ENCODE results near the gene NHEJ1. TPM values are rescaled to one million over a fixed set of nuclear protein-coding genes. Genes with fewer than 3 reads are reported as not detected.
A peak's percentile ranks its signal among the peaks of the same experiment; 100 is the strongest.

NHEJ1 gene
- total and polyA plus RNA-seq, 2 of the 13 experiments (the other 11 are each of a cell fraction or from before 2014, with no cell fraction given): 30.0 to 30.7 TPM

DNA sequence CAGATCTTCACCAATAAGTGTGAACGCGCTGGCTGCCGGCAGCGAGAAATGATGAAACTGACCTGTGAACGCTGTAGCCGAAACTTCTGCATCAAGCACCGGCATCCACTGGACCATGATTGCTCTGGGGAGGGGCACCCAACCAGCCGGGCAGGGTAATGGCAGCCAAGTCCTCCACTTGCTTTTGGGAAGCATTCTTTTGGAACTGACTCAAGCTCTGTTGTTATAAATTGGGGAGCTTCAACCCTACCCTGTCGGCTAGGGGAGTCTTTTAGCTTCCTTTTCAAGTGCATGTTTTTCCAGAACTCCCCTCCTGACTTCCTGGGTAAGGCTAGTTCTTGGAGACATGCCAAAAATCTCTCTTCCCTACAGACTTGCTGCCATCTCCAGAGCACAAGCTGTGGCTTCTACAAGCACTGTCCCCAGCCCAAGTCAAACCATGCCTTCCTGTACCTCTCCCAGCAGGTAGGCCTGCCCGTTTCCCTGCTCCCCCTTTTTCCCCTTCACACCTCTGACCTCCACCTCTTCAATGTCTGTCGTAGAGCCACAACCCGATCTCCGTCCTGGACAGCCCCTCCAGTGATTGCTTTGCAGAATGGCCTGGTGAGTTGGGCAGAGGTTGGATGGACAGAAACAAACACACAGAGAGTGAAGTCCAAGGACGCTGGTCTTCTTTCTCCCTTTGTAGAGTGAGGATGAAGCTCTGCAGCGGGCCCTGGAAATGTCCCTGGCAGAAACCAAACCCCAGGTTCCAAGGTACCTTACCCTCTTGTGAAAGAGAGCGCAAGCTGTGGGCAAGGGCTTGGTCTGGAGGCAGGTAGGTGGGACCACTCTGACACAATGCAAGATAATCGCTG is 47.5 kb upstream of the NHEJ1 start (continued):
- TF ChIP-seq ZFP37 (CRISPR knock-in tag; IDR thresholded peaks at IDR 0.05; ENCODE audit: borderline replicate concordance): 0 out of 2 replicates have a peak, but pooled peaks have one; percentile 19
- no peak for TF ChIP-seq ZNF33A (CRISPR knock-in tag; IDR thresholded peaks at IDR 0.05; ENCODE audit: borderline replicate concordance)
- TF ChIP-seq HOXA3 (CRISPR knock-in tag; IDR thresholded peaks at IDR 0.05): peak; percentile 70; the same call in 1 of the 2 replicates
- TF ChIP-seq, protein P1, sequence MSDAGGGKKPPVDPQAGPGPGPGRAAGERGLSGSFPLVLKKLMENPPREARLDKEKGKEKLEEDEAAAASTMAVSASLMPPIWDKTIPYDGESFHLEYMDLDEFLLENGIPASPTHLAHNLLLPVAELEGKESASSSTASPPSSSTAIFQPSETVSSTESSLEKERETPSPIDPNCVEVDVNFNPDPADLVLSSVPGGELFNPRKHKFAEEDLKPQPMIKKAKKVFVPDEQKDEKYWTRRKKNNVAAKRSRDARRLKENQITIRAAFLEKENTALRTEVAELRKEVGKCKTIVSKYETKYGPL (CRISPR knock-in tag; IDR thresholded peaks at IDR 0.05): no peak
- no peak for TF ChIP-seq TOE1 (CRISPR knock-in tag; IDR thresholded peaks at IDR 0.05)
- TF ChIP-seq, protein P2, sequence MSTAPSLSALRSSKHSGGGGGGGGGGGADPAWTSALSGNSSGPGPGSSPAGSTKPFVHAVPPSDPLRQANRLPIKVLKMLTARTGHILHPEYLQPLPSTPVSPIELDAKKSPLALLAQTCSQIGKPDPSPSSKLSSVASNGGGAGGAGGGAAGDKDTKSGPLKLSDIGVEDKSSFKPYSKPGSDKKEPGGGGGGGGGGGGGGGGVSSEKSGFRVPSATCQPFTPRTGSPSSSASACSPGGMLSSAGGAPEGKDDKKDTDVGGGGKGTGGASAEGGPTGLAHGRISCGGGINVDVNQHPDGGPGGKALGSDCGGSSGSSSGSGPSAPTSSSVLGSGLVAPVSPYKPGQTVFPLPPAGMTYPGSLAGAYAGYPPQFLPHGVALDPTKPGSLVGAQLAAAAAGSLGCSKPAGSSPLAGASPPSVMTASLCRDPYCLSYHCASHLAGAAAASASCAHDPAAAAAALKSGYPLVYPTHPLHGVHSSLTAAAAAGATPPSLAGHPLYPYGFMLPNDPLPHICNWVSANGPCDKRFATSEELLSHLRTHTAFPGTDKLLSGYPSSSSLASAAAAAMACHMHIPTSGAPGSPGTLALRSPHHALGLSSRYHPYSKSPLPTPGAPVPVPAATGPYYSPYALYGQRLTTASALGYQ (CRISPR knock-in tag; IDR thresholded peaks at IDR 0.05): peak; percentile 37; the same call in 1 of the 2 replicates
- TF ChIP-seq HMG20A (CRISPR knock-in tag; IDR thresholded peaks at IDR 0.05; ENCODE audit: borderline replicate concordance): peak; percentile 78; the same call in 1 of the 2 replicates
- TF ChIP-seq ZNF737 (CRISPR knock-in tag; IDR thresholded peaks at IDR 0.05; ENCODE audit: borderline replicate concordance): no peak
- TF ChIP-seq ASH2L (IDR thresholded peaks at IDR 0.05; ENCODE audit: insufficient read length, low read depth, low read length): peak; percentile 95
- no peak; the same call in 1 of the 2 replicates for TF ChIP-seq BORCS8-MEF2B (CRISPR knock-in tag; IDR thresholded peaks at IDR 0.05)
- TF ChIP-seq ISL2 (CRISPR knock-in tag; IDR thresholded peaks at IDR 0.05): peak; percentile 64; the same call in 1 of the 2 replicates
- peak; percentile 75; the same call in 1 of the 2 replicates for TF ChIP-seq ZBTB25 (CRISPR knock-in tag; IDR thresholded peaks at IDR 0.05)
- TF ChIP-seq ZNF335 (CRISPR knock-in tag; IDR thresholded peaks at IDR 0.05): 0 out of 2 replicates have a peak, but pooled peaks have one; percentile 40
- TF ChIP-seq SCMH1 (CRISPR knock-in tag; IDR thresholded peaks at IDR 0.05; ENCODE audit: borderline replicate concordance): no peak
- TF ChIP-seq ZNF232 (CRISPR knock-in tag; IDR thresholded peaks at IDR 0.05; ENCODE audit: borderline replicate concordance): no peak; the same call in 1 of the 2 replicates
- peak; percentile 23; the same call in 1 of the 2 replicates for TF ChIP-seq ZNF749 (CRISPR knock-in tag; IDR thresholded peaks at IDR 0.05; ENCODE audit: borderline replicate concordance)
- TF ChIP-seq NCOR1 (IDR thresholded peaks at IDR 0.05; ENCODE audit: borderline replicate concordance, low read length): peak; percentile 94
- TF ChIP-seq, protein P3, sequence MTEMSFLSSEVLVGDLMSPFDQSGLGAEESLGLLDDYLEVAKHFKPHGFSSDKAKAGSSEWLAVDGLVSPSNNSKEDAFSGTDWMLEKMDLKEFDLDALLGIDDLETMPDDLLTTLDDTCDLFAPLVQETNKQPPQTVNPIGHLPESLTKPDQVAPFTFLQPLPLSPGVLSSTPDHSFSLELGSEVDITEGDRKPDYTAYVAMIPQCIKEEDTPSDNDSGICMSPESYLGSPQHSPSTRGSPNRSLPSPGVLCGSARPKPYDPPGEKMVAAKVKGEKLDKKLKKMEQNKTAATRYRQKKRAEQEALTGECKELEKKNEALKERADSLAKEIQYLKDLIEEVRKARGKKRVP (CRISPR knock-in tag; IDR thresholded peaks at IDR 0.05): peak in 1 of 2 experiments; percentile 70; a peak in 2 of 4 replicates
- no peak for TF ChIP-seq FOXM1 (CRISPR knock-in tag; IDR thresholded peaks at IDR 0.05)
- no peak for TF ChIP-seq RFX1 (IDR thresholded peaks at IDR 0.05)
- no peak for TF ChIP-seq PTBP1 (IDR thresholded peaks at IDR 0.05; ENCODE audit: low read depth, low read length, poor library complexity, severe bottlenecking)
- peak; percentile 47; the same call in 1 of the 2 replicates for TF ChIP-seq ZSCAN21 (CRISPR knock-in tag; IDR thresholded peaks at IDR 0.05; ENCODE audit: borderline replicate concordance)
- TF ChIP-seq TGIF2 (CRISPR knock-in tag; IDR thresholded peaks at IDR 0.05): peak; percentile 75
- TF ChIP-seq ZNF20 (CRISPR knock-in tag; IDR thresholded peaks at IDR 0.05): no peak
- TF ChIP-seq POGZ (CRISPR knock-in tag; IDR thresholded peaks at IDR 0.05): no peak; the same call in 1 of the 2 replicates

Data from HepG2 (cell line).